ENCODE data around the gene TAF1B.
"Not testable (repeated sequence)": the region's sequence is repeated elsewhere in the genome, so short reads cannot be mapped to it uniquely, and the experiment has no call there.

Gene TAF1B

DNA sequence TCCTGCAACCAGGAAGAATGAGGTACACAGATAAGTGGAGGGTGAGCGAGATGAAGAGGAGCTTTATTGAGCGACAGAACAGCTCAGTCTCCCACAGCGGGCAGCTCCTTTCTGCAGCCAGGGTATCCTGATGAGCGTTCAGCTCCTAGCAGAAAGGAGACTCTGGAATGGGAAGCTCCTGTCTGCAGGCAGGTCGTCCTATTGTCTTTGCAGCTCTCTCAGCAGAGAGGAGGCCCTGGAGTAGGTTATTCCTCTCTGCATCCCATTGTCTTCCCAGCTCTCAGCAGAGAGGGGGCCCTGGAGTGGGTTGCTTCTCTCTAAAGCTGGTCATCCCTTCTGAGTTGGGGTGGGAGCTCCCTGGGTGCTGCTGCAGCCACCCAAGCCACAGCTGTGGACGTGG is 41.2 kb downstream of the TAF1B start:
- DNase-seq (ENCODE audit: low read depth in 2 of 2), result no peak

GRCh38 chr2:9885036-9885684 is 41.9 kb downstream of the TAF1B start:
- DNase-seq (ENCODE audit: low read depth in 2 of 2), result no peak

- no peak for DNase-seq (ENCODE audit: low read depth in 2 of 2)
Observed at GRCh38 chr2:9887513-9887912, 44.2 kb downstream of the TAF1B start.

DNA sequence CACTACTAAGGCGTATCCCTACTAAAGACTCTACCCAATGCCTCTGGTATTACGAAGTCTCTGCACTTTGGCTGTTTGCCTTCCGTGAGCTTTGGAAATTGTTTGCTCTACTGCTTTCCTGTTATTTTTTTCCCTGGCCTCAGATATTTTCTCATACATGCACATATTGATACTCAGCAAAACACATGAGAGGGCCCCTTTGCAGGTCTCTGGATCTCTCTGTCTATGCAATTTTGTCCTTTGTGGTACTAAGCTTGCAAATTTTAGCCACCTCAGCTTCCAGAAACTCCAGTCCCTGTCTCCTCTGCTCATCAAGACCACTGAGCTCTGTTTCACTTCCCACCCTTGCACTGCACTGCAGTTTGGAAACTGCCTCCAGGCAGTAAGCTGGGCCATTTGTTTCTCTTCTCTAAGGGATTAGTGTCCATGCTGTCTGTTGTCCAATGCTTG is 46.6 kb downstream of the TAF1B start:
- DNase-seq (ENCODE audit: low read depth in 2 of 2), result no peak

DNA sequence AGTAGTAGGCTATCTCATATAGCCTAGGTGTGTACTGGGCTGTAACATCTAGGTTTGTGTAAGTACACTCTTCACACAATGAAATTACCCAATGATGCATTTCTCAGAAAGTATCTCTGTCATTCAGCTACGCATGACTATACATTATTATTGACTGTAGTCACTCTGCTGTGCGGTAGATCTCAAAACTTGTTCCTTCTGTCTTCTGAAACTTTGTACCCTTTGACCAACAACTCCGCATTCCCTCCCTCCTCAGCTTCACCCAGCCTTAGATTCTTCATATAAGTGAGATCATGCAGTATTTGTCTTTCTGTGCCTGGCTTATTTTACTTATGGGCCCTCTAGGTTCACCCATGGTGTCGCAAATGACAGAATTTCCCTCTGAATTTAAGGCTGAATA is 49.0 kb downstream of the TAF1B start:
- no peak for DNase-seq (ENCODE audit: low read depth in 2 of 2)

DNA sequence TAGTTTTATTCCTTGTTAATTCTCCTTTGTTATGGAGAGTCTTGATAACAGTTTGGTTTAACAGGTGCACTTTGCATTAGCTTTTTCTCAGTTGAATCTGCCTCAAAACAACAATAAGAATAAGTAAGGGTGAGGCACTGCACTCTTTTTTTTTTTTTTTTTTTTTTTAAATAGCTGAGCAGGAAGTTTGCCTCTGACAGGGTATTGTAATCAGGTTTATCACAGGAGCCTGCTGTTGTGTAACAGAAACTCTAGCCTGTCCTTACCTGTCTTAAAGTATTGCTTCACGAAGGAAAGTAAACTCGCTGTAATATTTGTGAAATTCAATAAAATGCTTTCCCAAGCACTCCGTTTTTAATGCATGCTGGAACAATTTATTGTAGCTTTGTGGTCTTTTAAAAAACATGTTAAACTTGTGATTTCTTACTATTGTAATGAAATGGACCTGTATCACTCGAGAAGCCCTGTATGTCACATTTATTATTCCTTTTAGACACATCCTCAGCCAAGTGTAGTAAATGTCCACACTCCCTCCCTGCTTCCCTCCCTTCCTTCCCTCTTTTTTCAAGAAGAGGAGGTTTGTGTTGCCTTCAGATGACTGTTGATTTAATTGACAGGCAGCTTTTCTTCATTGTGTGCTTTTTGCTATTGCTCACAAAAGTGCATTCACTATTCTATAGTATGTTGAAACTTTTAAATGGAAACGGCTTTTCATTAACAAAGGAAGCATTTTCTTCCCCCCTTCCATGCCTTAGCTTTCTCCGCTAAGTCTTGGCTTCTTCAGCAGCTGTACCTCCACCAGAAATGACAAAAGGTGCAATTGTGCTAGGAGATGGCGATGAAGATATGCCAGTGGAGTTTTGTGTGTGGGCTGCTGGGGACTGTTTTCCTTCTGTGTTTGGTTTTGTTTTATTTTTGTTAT is 52.7 kb downstream of the TAF1B start:
- no peak for DNase-seq (ENCODE audit: low read depth in 2 of 2)

GRCh38 chr2:9897331-9897737 is 54.1 kb downstream of the TAF1B start:
- DNase-seq (ENCODE audit: low read depth in 2 of 2), result peak; percentile 94 to 95

- DNase-seq (ENCODE audit: low read depth in 2 of 2), result peak in 1 of 2 experiments; percentile 16
Observed at GRCh38 chr2:9897846-9898245, 54.6 kb downstream of the TAF1B start.

DNA sequence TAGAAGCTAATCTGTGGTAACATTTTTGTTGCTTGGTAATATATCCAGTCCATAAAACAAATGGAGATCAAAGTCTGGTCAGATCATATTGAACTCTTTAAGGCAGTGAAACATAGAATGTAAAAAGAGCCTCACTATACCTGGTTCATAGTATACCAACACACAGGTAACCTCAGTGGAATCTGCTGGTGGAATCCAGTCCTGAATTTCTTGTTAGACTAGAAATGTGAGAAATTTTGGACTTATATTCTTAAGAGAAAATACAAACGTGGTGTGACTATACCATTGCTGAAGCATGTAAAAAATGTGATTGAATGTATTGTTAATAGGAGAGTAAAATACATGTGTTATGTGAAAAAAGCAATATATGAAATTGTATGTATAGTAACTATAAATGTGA is 62.1 kb downstream of the TAF1B start:
- DNase-seq (ENCODE audit: low read depth in 2 of 2), result no peak

DNA sequence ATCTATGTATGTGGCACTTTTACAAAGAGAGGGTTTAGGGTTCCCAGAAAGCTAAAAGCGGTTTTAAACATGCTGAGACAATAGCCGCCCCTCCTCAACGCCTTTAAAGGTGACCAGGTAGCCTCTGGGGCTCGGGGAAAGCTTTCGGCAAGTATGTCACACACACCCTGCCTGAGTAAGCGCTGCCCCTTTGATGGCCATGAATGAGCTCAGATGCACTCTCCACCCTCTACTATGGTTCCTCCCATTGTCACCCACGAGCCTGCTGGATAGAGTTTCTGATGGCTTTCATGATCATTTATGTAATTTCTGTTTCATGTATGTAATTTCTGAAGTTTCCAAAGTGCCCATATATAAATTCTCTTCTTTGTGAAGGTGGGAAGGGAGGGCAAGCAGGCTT is 64.1 kb downstream of the TAF1B start:
- no peak for DNase-seq (ENCODE audit: low read depth in 2 of 2)

DNA sequence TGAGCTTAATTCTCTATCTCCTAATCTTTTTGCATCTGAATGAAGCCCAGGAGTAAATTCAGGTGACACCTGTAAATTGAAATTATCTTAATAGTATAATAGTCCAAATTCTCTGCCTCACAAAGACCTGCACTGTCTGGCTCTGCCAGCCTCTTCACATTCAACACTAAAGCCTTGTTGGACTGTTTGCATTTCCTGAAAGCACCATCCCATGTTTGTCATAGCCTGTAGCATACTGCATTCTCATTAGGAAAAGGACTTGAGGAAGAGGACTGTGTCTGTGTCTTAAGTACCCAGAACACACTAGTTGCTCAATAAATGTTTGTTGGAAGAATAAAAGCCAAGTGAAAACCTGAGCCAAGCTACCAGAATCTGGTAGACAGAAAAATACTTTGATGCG is 65.4 kb downstream of the TAF1B start:
- DNase-seq (ENCODE audit: low read depth in 2 of 2), result no peak

DNA sequence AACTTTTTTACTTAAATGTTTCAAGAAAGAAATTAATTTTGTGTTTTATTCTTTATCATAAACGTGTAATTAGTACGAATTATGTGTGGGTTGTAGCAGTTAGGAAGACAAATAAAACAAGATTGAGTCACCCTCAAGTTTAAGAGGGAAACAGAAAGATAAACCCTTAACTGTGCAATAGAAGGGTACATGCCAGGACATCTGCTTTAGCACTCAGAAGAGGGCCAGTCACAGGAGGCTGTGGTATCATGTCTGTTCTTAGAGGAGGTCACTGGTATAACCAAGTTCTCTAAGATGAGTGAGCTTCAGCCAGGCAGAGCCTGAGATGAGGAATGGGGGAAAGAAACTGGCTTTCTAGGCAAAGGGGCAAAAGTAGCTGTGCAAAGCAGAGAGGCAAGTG is 65.8 kb downstream of the TAF1B start:
- no peak for DNase-seq (ENCODE audit: low read depth in 2 of 2)

GRCh38 chr2:9910699-9911098 is 67.4 kb downstream of the TAF1B start:
- DNase-seq (ENCODE audit: low read depth in 2 of 2), result no peak

- DNase-seq (ENCODE audit: low read depth in 2 of 2), result no peak
Observed at GRCh38 chr2:9912468-9912867, 69.2 kb downstream of the TAF1B start.

DNA sequence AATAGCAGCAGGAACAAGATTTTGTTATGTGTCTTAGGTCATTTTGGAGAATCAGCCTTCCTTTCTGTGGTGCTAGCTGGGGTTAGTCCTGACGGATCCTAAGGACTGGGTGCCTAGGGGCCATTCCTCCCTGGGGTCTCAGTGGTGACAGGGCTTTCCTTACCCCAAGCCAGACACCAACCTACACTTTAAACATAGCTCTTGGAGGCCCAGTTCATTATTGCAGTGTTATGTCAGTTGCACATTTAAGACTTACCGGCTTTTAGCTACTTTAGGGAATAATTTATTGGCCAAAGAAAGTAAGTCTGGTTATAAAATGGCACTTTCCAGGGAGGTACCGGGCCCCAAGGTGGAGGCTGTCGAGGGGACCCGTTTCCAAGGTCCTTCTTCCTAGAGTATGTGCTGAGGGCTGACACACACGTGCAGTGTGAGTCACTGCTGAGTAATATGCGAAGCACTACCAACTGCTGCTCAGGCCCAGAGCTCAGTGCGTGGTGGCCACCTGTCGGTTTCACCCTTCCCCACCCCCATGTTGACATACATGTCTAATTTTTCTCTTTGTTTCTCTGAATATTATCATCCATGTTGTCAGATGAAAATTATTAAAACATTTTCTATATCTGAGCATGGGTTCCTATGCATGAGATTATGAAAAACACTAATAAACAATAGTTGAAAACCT is 71.3 kb downstream of the TAF1B start:
- DNase-seq (ENCODE audit: low read depth in 2 of 2), result peak in 1 of 2 experiments; percentile 18

- DNase-seq (ENCODE audit: low read depth in 2 of 2), result no peak
Observed at GRCh38 chr2:9918275-9918674, 75.0 kb downstream of the TAF1B start.

DNA sequence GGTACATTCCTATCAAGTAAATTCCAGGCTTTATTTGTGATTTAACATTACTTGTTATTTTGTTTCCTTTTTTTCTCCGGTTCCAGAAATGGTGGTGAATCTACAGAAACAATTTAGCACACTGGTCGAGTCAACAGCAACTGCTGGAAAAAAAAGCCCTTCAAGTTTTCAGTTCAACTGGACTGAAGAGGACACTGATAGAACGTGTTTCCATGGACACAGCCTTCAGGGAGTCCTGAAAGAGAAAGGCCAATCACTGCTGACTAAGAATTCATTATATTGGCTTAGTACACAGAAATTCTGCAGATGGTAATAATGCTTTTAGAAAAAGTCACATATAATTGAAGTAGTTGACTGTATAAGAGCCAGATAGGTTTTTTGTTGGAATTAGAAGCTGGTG is 76.2 kb downstream of the TAF1B start:
- DNase-seq (ENCODE audit: low read depth in 2 of 2), result no peak

GRCh38 chr2:9927020-9927419 is 83.7 kb downstream of the TAF1B start:
- DNase-seq (ENCODE audit: low read depth in 2 of 2), result not testable (repeated sequence)

- DNase-seq (ENCODE audit: low read depth in 2 of 2), result no peak
Observed at GRCh38 chr2:9937258-9937657, 94.0 kb downstream of the TAF1B start.

GRCh38 chr2:9937968-9938367 is 94.7 kb downstream of the TAF1B start:
- no peak for DNase-seq (ENCODE audit: low read depth in 2 of 2)

GRCh38 chr2:9939587-9940485 is 96.6 kb downstream of the TAF1B start:
- no peak for DNase-seq (ENCODE audit: low read depth in 2 of 2)

All from fibroblast of skin of left biceps (primary cell).